GM12875 (cell line): ENCODE data around the gene AFAP1L2.

Experiments used
- H3K4me3 ChIP-seq: one replicate; pipeline ENCODE4 v1.5.1; 2011; ENCODE audit warnings: low read depth, low read length, control low read depth
- CTCF ChIP-seq: IDR thresholded peaks from 2 replicates; pipeline ENCODE4 v1.5.1; 2011; ENCODE audit warnings: low read depth, mild to moderate bottlenecking, control low read depth, inconsistent platforms, low read length, moderate library complexity, borderline replicate concordance; ENCODE audit not compliant: insufficient read depth

Gene AFAP1L2

GRCh38 chr10:114376523-114376922, 27.8 kb downstream of the AFAP1L2 start:
- no peak overlapping the region for H3K4me3 ChIP-seq
- TF ChIP-seq CTCF, result no peak

GRCh38 chr10:114375047-114375446, 29.3 kb downstream of the AFAP1L2 start:
- TF ChIP-seq CTCF, result no peak
- H3K4me3 ChIP-seq, result no peak overlapping the region

DNA sequence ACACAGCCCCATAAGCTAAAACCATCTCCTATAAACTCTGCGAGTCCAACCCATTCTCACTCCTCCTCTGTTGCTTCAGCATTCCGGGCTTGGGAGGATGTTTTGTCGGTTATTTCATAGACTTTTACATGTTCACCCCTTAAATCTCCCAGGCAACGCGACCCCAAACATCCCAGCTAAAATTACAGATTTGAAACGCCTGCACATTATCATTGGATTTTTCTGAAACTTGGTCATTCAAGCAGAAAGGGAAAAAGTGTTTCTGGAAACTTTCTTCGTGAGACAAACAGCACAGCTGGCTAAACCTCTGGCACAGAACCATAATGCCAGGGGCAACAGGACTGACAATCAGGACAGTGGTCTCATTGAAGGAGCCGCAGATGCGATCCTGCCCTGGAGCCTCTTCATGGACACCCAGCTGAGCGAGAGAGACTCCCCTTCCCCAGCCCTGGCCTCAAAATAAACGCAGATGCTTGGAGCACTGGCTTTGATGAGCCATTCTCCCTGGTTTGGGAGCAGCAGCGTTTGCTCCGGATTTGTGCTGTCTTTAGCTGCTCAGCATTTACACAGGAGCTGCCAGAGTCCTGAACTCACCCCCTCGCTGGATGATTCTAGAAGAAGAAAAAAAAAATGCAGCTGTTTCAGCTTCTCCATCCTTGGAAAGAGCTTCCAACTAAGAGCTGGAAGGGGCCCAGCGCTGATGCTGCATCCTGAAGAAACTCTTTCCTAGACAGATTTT, 30.1 kb downstream of the AFAP1L2 start:
- no peak for TF ChIP-seq CTCF
- no peak overlapping the region for H3K4me3 ChIP-seq

DNA sequence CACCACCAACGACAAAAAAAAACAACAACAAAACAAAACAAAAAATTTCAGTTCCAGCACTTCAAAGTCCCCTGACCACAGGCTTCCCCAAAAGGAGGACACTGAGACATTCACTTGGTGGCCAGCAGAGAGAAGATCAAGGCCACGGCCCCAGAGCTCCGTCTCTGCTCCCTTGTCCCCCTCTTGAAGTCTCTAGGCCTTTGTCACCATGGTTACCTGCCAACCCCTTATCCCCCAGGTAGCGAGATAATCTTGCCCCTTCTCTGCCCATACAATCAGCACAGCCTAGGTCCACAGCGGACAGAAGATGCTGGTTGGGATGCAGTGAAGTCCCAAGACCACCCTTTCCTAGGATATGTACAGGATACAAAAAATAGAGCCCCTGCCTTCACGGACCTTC, 30.7 kb downstream of the AFAP1L2 start:
- no peak for TF ChIP-seq CTCF
- no peak overlapping the region for H3K4me3 ChIP-seq

DNA sequence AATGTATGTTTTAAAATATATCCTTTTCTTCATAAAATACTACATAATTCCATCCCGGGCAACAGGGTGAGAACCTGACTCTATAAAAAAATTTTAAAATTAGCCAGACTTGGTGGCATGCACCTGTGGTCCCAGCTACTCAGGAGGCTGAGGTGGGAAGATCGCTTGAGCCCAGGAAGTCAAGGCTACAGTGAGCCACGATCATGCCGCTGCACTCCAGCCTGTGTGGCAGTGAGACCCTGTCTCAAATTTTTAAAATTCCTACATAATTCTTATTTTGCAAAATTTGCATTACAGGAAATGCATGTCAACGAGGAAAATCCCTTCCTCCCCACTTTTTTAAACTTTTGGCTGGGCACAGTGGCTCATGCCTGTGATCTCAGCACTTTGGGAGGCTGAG, 31.3 kb downstream of the AFAP1L2 start:
- no peak overlapping the region for H3K4me3 ChIP-seq
- TF ChIP-seq CTCF, result no peak

GRCh38 chr10:114372179-114372578, 32.1 kb downstream of the AFAP1L2 start:
- no peak for TF ChIP-seq CTCF

DNA sequence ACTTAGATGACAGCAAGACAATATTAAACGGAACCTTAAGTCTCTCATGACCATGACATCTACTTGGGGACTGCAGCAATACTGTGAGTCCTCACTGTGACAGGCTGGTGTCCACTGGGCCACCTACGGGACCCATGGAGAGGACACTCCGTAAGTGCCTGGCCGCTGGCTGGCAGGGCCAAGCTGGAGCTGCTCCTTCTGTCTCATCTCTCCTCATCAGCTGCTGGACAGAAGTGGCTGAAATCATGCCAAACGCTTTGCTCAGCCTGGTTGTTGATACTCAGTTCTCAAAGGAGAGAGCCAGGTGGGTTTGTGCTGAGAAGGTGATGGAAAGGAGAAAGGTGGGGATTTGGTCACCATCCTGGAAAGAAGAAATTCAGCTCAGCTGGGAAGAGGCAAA, 33.3 kb downstream of the AFAP1L2 start:
- no peak for TF ChIP-seq CTCF
- no peak overlapping the region for H3K4me3 ChIP-seq

More at GRCh38 chr10:114372179-114372578, 32.1 kb downstream of the AFAP1L2 start:
- no peak overlapping the region for H3K4me3 ChIP-seq
